DMS79 (cell line): ENCODE measurements around the gene FCER2.

Experiments
- DNase-seq: peaks from one replicate; lab custom pipeline; 2025; lab: John Stamatoyannopoulos, UW

FCER2 gene

DNA sequence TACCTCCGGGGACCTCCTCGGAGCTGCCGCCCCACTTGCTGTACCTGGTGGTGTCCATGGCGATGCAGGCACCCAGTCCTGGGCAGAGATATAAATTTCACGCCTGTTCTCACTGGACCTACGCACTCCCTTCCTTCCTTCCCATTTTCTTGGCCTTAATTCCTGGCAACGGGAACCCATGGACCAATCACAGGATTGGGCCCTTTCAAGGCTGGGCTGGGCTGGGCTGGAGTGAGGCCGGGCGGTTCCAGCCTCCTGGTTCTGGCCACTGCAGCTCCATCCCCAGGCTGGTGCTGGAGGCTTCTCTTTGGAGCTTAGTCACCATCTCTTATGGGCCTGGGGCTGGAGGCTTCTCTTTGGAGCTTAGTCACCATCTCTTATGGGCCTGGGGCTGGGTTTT is 30.1 kb upstream of the FCER2 start, which contains the start of gene CLEC4G:
Gene CLEC4G, minus strand, starts transcription at position 66 of the 400 bp plus-strand sequence. Its CDS starts 8 bp downstream, at position 58.
- no peak for DNase-seq

DNA sequence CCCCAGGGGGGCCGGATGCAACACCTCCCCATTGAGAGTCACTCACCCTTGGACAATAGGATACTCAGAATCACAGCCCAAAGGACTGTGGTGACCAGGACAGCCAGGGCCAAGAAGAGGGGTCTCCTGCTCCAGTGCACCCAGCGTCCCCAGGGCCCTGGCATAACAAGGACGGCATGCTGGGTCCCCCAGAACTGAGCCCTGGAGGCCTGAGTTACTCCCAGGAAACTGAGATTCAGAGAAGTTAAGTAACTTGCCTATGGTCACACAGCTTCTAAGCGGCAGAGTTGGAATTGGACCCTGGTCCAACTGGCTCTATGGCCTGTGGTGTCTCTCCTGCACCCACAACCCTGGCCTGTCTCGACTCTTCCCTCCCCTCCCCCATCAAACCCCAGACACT is 29.7 kb upstream of the FCER2 start:
- no peak for DNase-seq

DNA sequence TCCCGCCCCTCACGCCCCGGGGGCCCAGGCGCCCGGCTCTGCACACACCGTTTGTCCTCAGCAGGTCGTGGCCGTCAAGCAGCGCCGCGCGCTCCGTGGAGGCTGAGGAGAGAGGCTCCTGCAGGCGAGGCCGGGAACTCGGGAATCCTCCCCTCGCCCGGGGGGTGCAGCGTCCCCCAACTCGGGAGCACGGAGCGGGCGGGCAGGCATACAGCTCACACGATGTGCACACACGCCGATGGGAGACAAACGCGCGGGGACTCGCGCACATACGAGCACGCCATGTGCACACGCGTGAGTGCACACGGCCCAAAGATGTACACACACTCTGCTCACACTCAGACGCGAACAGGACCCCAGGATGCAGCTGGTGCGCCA is 29.3 kb upstream of the FCER2 start:
- no peak for DNase-seq

DNA sequence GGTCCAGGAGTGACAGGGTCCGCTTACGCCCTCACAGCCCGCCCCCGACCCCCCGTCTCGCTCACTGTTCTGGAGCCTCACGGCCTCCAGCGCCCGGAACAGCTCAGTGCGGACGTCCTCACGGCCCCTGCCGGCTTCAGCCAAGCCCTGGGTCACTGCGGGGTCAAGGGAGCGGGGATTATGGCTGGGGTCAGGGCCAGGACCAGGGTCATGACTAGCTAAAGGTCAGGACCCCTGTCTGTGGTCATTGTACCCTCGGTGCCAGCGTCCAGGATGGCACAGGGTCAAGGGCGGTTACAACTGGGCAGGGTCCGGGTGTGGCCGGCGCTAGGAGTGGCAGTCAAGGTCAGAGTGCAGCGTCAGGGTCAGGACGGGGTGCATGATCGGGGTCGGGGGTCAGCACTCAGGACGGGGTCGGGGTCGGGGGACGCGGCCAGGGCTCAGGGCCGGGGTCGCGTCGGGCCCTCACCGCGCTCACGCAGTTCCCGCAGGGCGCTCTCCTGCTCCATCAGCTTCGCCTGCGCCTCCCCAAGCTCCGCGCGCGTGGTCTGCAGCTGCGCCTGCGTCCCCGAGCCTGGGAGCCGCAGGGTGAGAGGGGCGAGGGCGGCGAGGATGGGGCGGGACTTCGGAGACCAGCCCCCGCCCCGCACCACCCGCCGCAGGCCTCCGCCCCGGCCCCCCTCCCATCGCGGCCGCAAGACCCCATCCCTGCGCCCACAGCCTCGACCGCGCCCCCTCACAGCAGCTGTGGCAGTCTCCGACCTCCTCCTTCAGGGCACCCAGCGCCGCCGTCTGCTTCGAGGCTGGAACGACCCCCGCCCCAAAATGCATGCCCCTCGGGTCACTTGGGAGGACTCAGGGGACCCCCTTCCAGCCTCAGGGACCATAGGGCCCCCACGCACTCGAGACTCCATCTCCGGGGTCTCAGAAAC is 28.6 kb upstream of the FCER2 start:
- no peak for DNase-seq

DNA sequence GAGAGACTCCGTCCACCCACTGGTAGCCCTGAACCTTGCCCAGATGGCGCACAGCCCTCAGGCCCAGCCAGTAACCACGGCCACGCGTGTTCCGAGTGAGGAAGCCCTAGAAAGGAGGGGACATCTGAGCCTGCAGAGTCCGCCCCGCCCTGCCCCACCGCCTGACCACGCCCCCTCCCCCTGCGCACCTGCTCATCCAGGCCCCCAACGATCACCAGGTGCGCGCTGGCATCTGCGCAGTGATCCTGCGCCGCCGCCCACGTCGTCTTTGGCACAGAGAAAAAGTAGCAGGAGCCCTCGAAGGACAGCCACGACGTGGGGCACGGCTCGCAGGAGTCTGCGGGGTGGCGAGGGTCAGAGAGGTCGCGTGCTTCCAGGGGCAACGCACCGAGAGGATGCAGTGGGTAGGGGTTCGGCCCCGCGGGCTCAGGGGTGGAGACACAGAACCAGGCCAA is 27.9 kb upstream of the FCER2 start:
- no peak for DNase-seq

DNA sequence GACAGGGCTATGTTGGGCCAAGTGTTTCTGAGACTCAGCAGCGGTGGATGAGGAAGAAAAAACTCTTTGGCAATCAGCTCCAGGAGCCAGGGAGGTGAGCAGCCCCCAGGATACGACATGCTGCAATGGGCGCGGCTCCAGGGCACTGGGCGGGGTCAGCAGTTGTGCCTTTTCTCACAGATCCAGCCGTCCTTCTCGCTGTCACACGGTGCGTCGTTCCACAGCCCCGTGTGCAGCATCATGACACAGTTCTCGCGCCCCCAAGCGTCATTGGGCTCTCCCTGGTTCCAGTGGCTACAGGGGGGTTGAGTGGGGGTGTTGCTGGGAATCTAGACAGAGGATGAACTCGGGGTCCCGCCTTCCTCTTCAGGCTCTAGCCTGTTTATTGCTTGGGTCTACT is 27.3 kb upstream of the FCER2 start:
- DNase-seq, result no peak

DNA sequence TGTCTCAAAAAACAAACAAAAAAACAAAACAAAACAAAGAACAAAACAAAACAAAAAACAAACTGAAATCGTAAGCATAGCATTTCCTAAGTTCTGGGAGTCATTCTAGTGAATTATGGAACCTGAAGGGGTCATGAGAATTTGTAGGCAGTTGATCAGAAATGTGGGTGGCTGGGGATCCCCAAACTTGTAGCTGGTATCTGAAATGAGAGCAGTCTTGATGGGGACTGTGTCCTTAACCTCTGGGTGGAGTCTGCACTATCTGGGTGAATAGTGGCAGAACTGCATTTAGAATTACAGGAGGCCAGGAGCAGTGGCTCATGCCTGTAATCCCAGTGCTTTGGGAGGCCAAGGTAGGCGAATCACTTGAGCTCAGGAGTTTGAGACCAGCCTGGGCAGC is 23.9 kb upstream of the FCER2 start:
- no peak for DNase-seq

DNA sequence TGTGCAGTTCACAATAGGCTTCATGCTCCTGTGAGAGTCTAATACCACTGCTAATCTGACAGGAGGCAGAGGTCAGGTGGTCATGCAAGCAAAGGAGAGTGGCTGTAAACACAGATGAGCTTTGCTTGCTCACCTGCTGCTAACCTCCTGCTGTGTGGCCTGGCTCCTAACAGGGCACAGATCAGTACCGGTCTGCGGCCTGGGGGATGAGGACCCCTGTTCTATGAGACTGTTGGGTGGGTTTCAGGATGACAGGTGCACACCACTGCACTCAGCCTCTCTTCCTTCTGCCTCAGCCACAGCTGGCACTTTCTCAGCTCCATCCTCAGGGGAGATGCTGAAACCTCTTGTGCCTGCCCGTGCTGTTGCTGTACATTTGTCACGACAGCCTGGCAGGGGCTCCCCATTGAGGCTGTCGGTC is 20.3 kb upstream of the FCER2 start:
- DNase-seq, result no peak

DNA sequence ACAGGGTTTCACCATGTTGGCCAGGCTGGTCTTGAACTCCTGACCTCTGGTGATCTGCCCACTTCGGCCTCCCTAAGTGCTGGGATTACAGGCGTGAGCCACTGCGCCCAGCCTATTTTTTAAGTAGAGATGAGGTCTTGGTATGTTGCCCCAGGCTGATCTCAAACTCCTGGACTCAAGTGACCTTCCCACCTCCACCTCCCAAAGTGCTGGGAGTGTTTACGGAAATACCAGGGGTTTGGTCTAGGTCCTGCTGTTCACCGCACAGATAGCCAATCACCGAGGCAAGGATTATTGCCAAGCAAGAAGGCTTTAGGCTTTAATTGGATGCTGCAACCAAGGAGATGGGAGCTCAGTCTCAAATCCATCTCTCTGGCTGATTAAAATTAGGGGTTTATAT is 18.4 kb upstream of the FCER2 start:
- DNase-seq, result no peak

DNA sequence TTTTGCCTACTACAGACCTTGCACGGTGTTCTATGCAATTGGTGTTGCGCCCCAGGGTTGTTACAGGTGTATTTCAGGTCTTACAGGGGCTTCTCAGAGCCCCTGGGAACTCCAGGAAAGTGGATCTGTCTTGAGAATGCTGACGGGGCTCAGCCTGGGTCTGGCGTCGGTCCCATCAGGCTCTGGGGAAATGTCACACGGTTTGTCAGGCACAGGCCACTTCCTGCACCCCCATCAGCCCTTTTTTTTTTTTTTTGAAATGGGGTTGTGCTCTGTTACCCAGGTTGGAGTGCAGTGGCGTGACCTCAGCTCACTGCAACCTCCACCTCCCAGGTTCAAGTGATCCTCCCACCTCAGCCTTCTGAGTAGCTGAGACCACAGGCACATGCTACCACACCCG is 16.7 kb upstream of the FCER2 start:
- no peak for DNase-seq

DNA sequence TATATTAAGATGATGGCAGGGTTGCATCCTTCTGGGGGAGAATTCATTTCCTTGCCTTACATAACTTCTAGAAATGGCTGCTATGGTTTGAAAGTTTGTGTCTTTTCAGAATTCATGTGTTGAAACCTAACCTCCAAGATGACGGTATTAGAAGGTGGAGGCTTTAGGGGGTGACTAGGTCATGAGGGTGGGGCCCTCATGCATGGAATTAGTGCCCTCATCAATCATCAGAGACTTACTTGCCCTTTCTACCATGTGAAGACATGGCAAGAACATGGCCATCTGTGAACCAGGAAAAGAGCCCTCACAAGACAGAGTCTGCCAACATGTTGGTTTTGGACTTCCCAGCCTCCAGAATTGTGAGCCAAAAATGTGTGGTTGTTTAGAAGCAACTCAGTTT is 14.8 kb upstream of the FCER2 start:
- no peak for DNase-seq

DNA sequence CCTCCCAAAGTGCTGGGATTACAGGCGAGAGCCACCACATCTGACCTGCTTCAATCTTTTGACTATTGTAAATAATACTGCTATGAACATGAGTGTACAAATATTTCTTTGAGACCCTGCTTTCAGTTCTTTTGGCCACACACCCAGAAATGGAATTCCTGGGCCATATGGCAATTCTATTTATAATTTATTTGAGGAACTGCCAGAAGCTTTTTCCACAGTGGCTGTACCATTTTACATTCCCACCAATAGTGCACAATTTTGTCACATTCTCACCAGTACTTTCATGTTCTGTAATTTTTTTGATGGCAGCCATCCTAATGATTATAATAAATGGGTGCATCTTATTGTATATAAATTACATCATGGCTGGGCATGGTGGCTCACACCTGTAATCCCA is 13.7 kb upstream of the FCER2 start:
- no peak for DNase-seq

DNA sequence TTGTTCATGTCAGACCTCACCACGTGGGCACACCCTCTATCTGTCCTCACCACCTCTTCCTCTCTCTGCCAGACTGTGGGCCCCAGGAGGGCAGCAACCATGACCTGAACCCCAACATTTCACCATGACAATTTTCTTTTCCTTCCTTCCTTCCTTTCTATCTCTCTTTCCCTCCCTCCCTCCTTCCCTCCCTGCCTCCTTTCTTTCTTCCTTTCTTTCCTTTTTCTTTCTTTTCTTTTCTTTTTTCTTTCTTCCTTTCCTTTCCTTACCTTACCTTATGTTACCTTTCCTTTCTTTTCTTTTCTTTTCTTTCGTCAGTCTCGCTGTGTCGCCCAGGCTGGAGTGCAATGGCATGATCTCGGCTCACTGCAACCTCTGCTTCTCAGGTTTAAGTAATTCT is 8.7 kb upstream of the FCER2 start:
- no peak for DNase-seq

DNA sequence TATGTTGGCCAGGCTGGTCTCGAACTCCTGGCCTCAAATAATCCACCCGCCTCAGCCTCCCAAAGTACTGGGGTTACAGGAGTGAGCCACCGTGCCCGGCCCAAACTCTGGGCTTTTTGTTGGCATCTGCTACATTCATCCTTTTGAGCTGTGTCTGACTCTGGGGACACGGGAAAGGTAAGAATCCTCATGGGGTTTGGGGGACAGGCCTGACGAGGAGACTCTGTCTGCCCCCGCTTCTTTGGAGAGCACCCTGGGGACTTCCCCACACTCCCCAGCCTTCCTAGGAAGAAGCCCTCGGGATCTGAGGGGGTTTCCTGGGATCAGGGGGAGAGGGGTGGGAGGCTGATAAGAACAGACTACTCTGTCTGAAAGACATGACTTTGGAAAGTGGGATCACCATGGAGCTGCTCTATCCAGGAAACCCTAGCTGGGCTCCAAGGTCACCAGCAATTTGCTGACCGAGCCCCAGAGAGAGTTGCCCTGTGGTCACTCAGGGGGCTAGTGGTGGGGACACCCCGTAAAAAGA is 8.1 kb upstream of the FCER2 start:
- no peak for DNase-seq

DNA sequence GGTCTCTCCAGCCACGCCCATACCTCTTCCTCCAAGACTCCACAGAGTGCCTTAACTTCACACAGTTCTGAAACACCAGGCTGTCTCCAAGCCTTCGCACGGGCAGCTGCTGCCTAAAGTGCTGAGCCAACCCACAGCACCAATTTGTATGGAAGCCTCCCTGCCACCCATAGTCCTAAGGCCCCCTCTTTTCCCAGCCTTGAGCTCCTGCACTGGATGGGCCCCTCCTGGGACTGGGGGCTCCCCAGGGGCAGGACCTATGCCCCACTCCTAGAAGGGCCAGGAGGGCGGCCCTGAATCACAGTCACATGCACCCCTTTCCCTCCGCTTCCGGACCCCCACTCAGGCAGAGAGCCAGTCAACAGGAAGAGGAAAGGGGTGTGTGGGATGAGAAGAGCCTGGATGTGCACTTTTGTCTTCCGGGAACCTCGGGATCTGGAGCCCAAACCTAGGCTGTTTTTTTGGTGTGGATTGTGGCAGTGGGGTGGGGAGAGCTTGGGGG is 5.1 kb upstream of the FCER2 start:
- DNase-seq, result no peak

DNA sequence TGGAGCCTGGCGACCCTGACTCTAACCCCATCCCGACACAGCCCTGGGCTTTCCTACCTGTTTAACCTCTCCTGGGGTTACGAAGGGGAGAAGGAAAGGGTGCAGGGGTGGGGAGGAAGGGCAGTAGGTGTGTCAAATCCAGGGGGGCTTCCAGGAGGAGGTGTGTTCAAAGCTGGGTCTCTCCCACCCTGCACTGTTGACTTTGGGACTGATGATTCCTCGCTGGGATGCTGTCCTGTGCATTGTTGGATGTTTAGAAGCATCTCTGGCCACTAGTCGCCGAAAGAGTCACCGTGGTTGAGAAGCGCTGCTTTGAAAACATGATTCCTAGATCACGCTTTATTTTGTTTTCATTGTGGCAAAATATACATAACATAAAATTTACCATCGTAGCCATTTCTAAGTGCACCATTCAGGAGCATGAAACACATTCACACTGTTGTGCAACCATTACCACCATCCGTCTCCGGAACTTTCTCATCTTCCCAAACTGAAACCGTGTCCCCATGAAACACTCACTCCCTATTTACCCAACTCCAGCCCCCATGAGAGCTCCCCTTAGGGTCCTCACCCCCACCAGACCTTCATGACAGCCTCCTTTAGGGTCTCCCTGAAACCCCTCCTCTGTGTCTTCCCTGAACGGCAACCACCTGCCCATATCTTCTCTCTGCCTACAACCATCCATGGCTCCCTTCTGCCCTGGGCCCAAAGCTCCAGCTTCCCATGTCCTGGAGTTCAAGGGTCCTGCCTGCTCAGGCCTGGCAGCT is 4.4 kb upstream of the FCER2 start:
- DNase-seq, result no peak

DNA sequence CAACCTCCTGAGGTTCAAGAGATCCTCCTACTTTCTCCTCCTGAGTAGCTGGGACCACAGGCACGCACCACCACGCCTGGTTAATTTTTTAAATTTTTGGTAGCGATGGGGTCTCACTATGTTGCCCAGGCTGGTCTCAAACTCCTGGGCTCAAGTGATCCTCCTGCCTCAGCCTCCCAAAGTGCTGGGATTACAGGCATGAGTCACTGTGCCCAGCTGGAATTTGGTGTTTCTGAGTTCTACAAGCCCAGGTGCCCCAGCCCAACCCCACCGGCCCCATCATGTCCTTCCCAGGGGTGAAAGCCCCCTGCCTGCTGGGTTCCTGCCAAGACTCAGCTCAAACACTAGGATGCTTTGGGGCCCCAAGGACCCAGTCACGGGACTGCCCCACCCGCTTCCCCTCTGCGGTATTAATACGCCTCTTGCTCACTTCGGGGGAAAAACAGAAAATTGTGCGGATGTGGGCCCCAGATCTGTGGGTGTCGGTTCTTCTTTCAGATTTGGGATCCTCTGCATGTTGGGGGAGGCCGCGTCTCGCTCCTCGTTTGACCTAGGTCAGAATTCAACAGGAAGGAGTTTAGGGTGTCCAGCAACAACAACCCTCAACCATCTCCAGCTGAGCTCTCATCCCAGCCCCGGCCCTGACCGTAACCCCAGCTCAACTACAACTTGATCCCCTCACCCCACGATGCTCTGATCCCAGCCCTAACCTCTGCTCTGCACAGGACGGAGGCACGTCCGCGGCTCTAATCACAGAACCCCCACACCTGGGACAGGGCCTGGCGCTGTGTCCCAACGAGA is 3.7 kb upstream of the FCER2 start:
- DNase-seq, result no peak

DNA sequence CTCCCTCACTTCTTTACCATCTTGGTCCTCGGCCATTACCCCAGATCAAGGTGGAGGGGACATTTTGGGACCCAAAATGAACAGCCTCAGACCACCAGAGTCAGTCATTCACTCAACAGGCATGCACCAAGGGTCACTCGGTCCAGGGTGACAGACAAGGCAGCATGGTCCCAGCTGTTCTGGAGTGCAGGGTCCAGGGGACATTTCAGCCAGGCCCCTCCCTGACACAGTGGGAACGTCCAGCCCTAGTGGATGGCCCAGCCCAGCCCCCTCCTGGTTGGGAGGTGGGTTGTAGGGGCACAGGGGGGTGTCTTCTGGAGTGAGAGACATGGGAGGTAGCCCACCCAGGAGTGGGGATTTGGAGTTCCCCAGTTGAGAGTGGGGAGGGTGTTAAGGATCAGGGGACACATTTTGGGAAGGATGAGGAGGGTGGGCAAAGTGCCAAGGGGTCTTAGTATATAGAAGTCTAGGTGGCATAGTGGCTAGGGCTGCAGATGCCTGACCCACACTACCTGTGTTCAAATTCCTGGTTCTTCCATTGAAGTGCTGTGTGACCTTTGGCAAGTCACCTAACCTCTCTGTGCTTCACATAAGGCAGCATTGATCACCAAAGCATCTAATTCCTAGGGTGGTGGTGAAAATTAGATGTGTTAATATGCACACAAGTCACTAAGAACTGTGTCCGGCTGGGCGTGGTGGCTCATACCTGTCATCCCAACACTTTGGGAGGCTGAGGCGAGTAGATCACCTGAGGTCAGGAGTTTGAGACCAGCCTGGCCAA is 2.5 kb upstream of the FCER2 start:
- no peak for DNase-seq

DNA sequence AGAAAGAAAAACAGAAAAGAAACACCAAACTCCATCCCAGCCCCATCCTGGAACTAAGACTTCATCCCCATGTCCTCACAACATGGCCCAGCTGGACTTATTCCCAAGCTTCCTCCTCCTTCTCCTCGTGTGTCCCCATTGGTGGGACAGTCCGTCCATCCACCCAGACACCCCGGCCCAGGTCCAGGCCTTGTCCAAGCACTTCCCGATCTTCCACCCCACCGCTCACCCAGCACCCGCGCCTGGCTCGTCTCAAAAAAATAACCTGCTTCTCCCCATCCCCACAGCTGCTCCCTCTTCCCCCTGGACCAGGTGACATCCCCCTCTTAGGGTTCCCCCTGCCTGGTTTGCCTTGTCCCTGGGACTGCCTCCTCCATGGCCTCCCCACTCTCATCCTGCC is 1.4 kb upstream of the FCER2 start:
- no peak for DNase-seq

DNA sequence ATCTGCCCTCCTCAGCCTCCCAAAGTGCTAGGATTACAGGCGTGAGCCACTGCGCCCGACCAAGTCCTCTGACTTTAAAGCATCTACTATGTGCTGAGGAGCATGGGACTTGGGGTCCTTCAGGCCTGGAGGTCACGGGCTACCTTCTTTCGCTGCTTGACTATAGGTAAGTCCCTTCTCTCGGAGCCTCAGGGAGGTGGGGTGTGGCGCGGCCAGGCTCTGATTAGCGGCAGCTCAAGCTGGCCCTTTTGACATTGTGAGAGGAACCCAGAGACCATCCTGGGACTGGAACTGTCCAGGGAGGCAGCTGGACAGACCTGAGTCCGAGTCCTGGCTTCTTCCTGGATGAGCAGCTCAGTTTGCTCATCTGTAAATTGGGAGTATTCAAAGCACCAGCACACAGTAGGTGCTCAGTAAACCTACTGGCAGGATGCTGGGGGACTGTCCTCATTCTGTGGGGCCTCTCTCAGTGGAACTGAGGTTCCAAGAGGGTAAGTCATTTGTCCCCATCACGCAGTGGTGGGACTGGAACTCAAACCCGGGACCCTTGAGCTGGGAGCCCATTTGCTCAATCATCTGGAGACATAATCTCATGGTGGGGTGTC is 780 bp downstream of the FCER2 start:
- DNase-seq, result no peak
